Measurements from ENCODE around the gene IRX2.

The IRX2 gene

GRCh38 chr5:2729189-2729588 is 22.3 kb downstream of the IRX2 start:
- no peak for TF ChIP-seq CTCF (IDR thresholded peaks at IDR 0.05)
- Histone ChIP-seq H3K4me3 (ENCODE audit: low read depth, low read length) (no peak overlapping the region), H3K36me3 (ENCODE audit: control insufficient read depth, insufficient read depth, low read length) (no peaks in the 10 kb centered on the region), H3K9me3 (ENCODE audit: control insufficient read depth, low read length) (no peaks in the 10 kb centered on the region), H3K9ac (no peak overlapping the region), H3K27me3 (ENCODE audit: control insufficient read depth, insufficient read depth, low read length) (no peaks in the 10 kb centered on the region), H3K4me1 (no peaks in the 10 kb centered on the region), H3K27ac (no peak overlapping the region), H3K79me2 (no peaks in the 10 kb centered on the region), H2AFZ (no peak overlapping the region), H3K4me2 (ENCODE audit: low read length) (no peak overlapping the region)

GRCh38 chr5:2727550-2727949 is 23.9 kb downstream of the IRX2 start:
- no peak for TF ChIP-seq CTCF (IDR thresholded peaks at IDR 0.05)
- Histone ChIP-seq H2AFZ (no peak overlapping the region), H3K4me2 (ENCODE audit: low read length) (no peak overlapping the region)

GRCh38 chr5:2725980-2726765 is 25.3 kb downstream of the IRX2 start:
- Histone ChIP-seq H3K4me1 (no peaks in the 10 kb centered on the region), H3K4me2 (ENCODE audit: low read length) (no peak overlapping the region), H3K27me3 (ENCODE audit: control insufficient read depth, insufficient read depth, low read length) (no peaks in the 10 kb centered on the region), H2AFZ (no peak overlapping the region), H3K79me2 (no peaks in the 10 kb centered on the region), H3K4me3 (ENCODE audit: low read depth, low read length) (no peak overlapping the region), H3K36me3 (ENCODE audit: control insufficient read depth, insufficient read depth, low read length) (no peaks in the 10 kb centered on the region), H3K27ac (no peak overlapping the region), H3K9me3 (ENCODE audit: control insufficient read depth, low read length) (no peaks in the 10 kb centered on the region), H3K9ac (no peak overlapping the region)
- TF ChIP-seq CTCF (IDR thresholded peaks at IDR 0.05) = no peak

More at GRCh38 chr5:2727550-2727949, 23.9 kb downstream of the IRX2 start:
- Histone ChIP-seq H3K9me3 (ENCODE audit: control insufficient read depth, low read length) (no peaks in the 10 kb centered on the region), H3K9ac (no peak overlapping the region), H3K27me3 (ENCODE audit: control insufficient read depth, insufficient read depth, low read length) (no peaks in the 10 kb centered on the region), H3K27ac (no peak overlapping the region), H3K4me3 (ENCODE audit: low read depth, low read length) (no peak overlapping the region), H3K4me1 (no peaks in the 10 kb centered on the region), H3K79me2 (no peaks in the 10 kb centered on the region), H3K36me3 (ENCODE audit: control insufficient read depth, insufficient read depth, low read length) (no peaks in the 10 kb centered on the region)

GRCh38 chr5:2724831-2725230 is 26.6 kb downstream of the IRX2 start:
- no peak overlapping the region for H2AFZ ChIP-seq
- H3K27ac ChIP-seq = no peak overlapping the region
- no peak overlapping the region for H3K9ac ChIP-seq
- H3K36me3 ChIP-seq (ENCODE audit: control insufficient read depth, insufficient read depth, low read length) = no peaks in the 10 kb centered on the region
- H3K9me3 ChIP-seq (ENCODE audit: control insufficient read depth, low read length) = no peaks in the 10 kb centered on the region
- TF ChIP-seq CTCF (IDR thresholded peaks at IDR 0.05) = no peak
- H3K4me2 ChIP-seq (ENCODE audit: low read length) = no peak overlapping the region
- no peak overlapping the region for H3K4me3 ChIP-seq (ENCODE audit: low read depth, low read length)
- no peaks in the 10 kb centered on the region for H3K79me2 ChIP-seq
- H3K27me3 ChIP-seq (ENCODE audit: control insufficient read depth, insufficient read depth, low read length) = no peaks in the 10 kb centered on the region
- no peaks in the 10 kb centered on the region for H3K4me1 ChIP-seq

DNA sequence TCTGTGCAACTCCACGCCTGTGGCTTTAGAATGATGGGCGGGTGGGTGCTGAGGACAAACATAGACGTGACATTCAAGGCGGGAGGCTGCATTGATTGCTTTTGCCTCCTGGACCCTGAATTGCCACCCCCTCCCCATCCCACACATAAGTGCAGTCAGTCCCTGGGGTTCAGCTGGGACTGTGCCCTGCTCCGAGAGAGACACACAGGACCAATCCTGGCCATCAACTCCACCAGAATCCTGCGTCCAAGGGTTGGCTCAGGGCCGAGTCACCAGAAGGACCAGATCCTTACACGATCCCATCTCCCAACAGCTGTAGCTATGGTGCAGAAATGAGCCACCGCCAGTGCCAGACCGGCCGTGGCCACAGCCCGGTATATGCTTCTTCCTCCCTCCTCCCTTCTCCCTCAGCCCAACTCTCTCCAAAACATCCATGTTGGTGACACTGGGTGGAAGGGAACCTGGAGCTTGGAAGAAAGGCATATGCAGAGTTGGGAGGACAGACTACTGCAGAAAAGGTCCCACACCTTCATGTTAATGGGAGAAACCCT is 27.4 kb downstream of the IRX2 start:
- no peaks in the 10 kb centered on the region for H3K4me1 ChIP-seq
- H3K9ac ChIP-seq = no peak overlapping the region
- no peak overlapping the region for H2AFZ ChIP-seq
- H3K4me3 ChIP-seq (ENCODE audit: low read depth, low read length) = no peak overlapping the region
- TF ChIP-seq CTCF (IDR thresholded peaks at IDR 0.05) = no peak
- no peaks in the 10 kb centered on the region for H3K79me2 ChIP-seq
- H3K36me3 ChIP-seq (ENCODE audit: control insufficient read depth, insufficient read depth, low read length) = no peaks in the 10 kb centered on the region
- no peak overlapping the region for H3K27ac ChIP-seq
- no peak overlapping the region for H3K4me2 ChIP-seq (ENCODE audit: low read length)
- H3K9me3 ChIP-seq (ENCODE audit: control insufficient read depth, low read length) = no peaks in the 10 kb centered on the region
- H3K27me3 ChIP-seq (ENCODE audit: control insufficient read depth, insufficient read depth, low read length) = no peaks in the 10 kb centered on the region

All from parathyroid adenoma (tissue), 2 donors.